ENCODE measurements around the gene OBP2B.

DNA sequence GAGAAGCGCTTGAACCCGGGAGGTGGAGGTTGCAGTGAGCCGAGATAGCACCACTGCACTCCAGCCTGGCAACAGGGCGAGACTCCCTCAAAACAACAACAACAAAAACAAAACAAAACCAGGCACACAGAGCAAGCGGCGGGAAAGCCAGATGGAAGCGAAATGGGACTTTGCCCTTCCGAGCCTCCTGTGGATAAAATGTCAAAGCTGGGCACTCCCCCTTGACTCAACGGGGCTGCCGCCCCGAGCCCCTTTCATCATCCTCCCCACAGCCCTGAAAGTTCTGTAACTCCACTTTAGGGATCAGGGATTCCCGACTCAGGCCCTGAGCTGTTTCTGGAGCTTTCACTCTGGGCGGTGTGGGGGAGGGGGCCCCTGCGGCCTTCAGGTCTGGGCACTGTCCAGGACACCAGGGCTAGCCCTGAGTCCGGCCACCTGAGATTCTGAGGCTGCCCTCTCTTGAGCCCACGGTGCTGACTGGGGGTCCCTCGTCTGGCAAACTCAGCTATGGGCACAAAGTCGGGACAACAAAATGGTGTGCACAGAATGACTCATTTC, 30.6 kb upstream of the OBP2B start:
- TF ChIP-seq, protein P1, sequence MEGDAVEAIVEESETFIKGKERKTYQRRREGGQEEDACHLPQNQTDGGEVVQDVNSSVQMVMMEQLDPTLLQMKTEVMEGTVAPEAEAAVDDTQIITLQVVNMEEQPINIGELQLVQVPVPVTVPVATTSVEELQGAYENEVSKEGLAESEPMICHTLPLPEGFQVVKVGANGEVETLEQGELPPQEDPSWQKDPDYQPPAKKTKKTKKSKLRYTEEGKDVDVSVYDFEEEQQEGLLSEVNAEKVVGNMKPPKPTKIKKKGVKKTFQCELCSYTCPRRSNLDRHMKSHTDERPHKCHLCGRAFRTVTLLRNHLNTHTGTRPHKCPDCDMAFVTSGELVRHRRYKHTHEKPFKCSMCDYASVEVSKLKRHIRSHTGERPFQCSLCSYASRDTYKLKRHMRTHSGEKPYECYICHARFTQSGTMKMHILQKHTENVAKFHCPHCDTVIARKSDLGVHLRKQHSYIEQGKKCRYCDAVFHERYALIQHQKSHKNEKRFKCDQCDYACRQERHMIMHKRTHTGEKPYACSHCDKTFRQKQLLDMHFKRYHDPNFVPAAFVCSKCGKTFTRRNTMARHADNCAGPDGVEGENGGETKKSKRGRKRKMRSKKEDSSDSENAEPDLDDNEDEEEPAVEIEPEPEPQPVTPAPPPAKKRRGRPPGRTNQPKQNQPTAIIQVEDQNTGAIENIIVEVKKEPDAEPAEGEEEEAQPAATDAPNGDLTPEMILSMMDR (IDR thresholded peaks at IDR 0.05; ENCODE audit: poor library complexity, severe bottlenecking) = no peak
- no peak for TF ChIP-seq EZH2 (IDR thresholded peaks at IDR 0.05; ENCODE audit: borderline replicate concordance, insufficient read depth, low read length, poor library complexity, severe bottlenecking)
- no peak for TF ChIP-seq SMC3 (conservative IDR thresholded peaks at IDR 0.05; ENCODE audit: poor library complexity)
- TF ChIP-seq POLR2AphosphoS5 (IDR thresholded peaks at IDR 0.05) = no peak
- TF ChIP-seq TAF1 (IDR thresholded peaks at IDR 0.05; ENCODE audit: low read depth) = no peak
- no peak for TF ChIP-seq RAD21 (conservative IDR thresholded peaks at IDR 0.05)
- no peak for TF ChIP-seq EP300 (conservative IDR thresholded peaks at IDR 0.05; ENCODE audit: poor library complexity, severe bottlenecking)
- TF ChIP-seq, protein P2, sequence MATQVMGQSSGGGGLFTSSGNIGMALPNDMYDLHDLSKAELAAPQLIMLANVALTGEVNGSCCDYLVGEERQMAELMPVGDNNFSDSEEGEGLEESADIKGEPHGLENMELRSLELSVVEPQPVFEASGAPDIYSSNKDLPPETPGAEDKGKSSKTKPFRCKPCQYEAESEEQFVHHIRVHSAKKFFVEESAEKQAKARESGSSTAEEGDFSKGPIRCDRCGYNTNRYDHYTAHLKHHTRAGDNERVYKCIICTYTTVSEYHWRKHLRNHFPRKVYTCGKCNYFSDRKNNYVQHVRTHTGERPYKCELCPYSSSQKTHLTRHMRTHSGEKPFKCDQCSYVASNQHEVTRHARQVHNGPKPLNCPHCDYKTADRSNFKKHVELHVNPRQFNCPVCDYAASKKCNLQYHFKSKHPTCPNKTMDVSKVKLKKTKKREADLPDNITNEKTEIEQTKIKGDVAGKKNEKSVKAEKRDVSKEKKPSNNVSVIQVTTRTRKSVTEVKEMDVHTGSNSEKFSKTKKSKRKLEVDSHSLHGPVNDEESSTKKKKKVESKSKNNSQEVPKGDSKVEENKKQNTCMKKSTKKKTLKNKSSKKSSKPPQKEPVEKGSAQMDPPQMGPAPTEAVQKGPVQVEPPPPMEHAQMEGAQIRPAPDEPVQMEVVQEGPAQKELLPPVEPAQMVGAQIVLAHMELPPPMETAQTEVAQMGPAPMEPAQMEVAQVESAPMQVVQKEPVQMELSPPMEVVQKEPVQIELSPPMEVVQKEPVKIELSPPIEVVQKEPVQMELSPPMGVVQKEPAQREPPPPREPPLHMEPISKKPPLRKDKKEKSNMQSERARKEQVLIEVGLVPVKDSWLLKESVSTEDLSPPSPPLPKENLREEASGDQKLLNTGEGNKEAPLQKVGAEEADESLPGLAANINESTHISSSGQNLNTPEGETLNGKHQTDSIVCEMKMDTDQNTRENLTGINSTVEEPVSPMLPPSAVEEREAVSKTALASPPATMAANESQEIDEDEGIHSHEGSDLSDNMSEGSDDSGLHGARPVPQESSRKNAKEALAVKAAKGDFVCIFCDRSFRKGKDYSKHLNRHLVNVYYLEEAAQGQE (IDR thresholded peaks at IDR 0.05; ENCODE audit: borderline replicate concordance) = no peak

Data from neural cell (in vitro differentiated cells).